SU-DHL-6 (cell line): ENCODE results near the gene BMP3.

Experiments used
- CTCF ChIP-seq: fragments of 200-600 bp; sonication (generic); IDR thresholded peaks from one replicate; pipeline ENCODE4 v1.5.1; 2017; ENCODE audit warnings: antibody characterized with exemption, mild to moderate bottlenecking, low read length, moderate library complexity; ENCODE audit not compliant: insufficient read depth, poor library complexity, severe bottlenecking
- EZH2phosphoT487 ChIP-seq: fragments of 200-600 bp; sonication (generic), shearing (Covaris generic); conservative IDR thresholded peaks from 2 replicates; pipeline ENCODE4 v1.6.1; 2018; ENCODE audit warnings: mild to moderate bottlenecking, antibody characterized with exemption, low read length, moderate library complexity, mixed read lengths

DNA sequence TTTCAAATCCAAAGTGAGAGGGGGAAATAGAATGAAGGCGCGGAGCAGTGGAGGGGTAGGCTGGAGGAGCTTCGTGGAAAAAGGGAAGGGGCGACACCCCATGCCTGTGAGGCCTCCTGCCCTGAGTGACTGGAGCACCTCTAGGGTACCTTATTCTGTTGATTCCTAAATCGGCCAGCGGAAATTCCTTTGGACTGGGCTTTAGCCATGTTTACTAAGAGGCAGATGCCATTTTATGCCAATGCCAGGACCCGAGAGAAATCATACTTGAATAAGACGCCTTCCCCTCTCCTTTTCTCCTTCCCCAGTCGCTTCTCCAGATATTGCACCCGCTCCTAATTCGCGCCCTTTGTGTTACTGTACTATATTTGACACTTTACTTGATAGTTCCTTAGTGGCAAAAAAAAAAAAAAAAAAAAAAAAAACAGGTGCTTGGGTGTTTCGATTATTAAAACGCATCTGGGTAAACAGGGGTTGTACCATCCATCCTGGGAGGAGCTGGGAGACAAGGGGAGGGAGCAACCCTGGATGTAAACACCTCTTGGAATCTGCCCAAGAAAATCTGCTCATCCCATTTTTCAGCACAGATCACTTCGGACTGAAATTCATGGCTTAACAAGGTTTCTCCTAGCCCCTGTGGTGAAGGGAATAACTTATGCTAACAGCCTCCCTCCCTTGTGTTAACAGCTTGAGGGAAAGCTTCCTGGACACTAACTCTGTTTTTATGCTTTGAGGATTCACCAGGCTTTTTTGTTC, 1.5 kb downstream of the BMP3 start:
- TF ChIP-seq CTCF (no peak), EZH2phosphoT487 (no peak)
